Kidney epithelial cell (primary cell): ENCODE measurements around the gene ZNF169. TPM values are rescaled to one million over a fixed set of nuclear protein-coding genes. Genes with fewer than 3 reads are reported as not detected.
"Not testable (repeated sequence)": the region's sequence is repeated elsewhere in the genome, so short reads cannot be mapped to it uniquely, and the experiment has no call there.

ENCODE experiments used
- DNase-seq: peaks from one replicate; pipeline ENCODE4 v3.0.0-alpha.2; 2010; ENCODE audit warnings: low read depth
- H3K27me3 ChIP-seq: 2 replicates; pipeline ENCODE4 v1.6.0; 2011; ENCODE audit warnings: low read length; ENCODE audit not compliant: control insufficient read depth, insufficient read depth
- H3K36me3 ChIP-seq: 2 replicates; pipeline ENCODE4 v1.5.1; 2011; ENCODE audit warnings: low read length; ENCODE audit not compliant: control insufficient read depth, insufficient read depth
- H3K4me3 ChIP-seq: 2 replicates; pipeline ENCODE4 v1.5.1; 2011; ENCODE audit warnings: low read depth, mild to moderate bottlenecking, control low read depth, low read length
- CTCF ChIP-seq: IDR thresholded peaks from 2 replicates; pipeline ENCODE4 v1.5.1; 2011; ENCODE audit warnings: mild to moderate bottlenecking, moderate library complexity, low read length, control low read depth, inconsistent platforms; ENCODE audit not compliant: insufficient read depth, poor library complexity, severe bottlenecking
- total RNA-seq: library from RNA; depleted of rRNA; stranded (reverse); fragments of >200 nt; gene quantifications from 2 replicates; pipeline ENCODE4 v1.2.3, GENCODE V29; 2015

Gene ZNF169
- total RNA-seq, 1 donor from 2014 or later = 4.9 TPM

GRCh38 chr9:94298949-94299599 lies 40.0 kb downstream of the ZNF169 start:
- no peak for DNase-seq
- no peak for TF ChIP-seq CTCF
- no peaks in the 10 kb centered on the region for H3K27me3 ChIP-seq
- no peaks in the 10 kb centered on the region for H3K36me3 ChIP-seq
- no peak overlapping the region for H3K4me3 ChIP-seq

- DNase-seq = no peak
- no peaks in the 10 kb centered on the region for H3K36me3 ChIP-seq
- no peaks in the 10 kb centered on the region for H3K27me3 ChIP-seq
- no peak overlapping the region for H3K4me3 ChIP-seq
- TF ChIP-seq CTCF = no peak
Observed at GRCh38 chr9:94300470-94301301, 41.6 kb downstream of the ZNF169 start.

- no peak for TF ChIP-seq CTCF
- no peak for DNase-seq
- Histone ChIP-seq H3K36me3 (no peaks in the 10 kb centered on the region), H3K27me3 (no peaks in the 10 kb centered on the region), H3K4me3 (no peak overlapping the region)
Observed at GRCh38 chr9:94301583-94301982, 42.5 kb downstream of the ZNF169 start.

GRCh38 chr9:94302426-94302825 lies 43.3 kb downstream of the ZNF169 start:
- Histone ChIP-seq H3K36me3 (no peaks in the 10 kb centered on the region), H3K27me3 (no peaks in the 10 kb centered on the region), H3K4me3 (no peak overlapping the region)
- no peak for DNase-seq
- no peak for TF ChIP-seq CTCF

- no peaks in the 10 kb centered on the region for H3K27me3 ChIP-seq
- no peak for TF ChIP-seq CTCF
Observed at GRCh38 chr9:94303321-94303720, 44.2 kb downstream of the ZNF169 start.

GRCh38 chr9:94315034-94315984 lies 56.2 kb downstream of the ZNF169 start:
- not testable (repeated sequence) for H3K4me3 ChIP-seq, H3K27me3 ChIP-seq, H3K36me3 ChIP-seq, DNase-seq

More at GRCh38 chr9:94303321-94303720, 44.2 kb downstream of the ZNF169 start:
- H3K36me3 ChIP-seq = no peaks in the 10 kb centered on the region
- no peak for DNase-seq
- no peak overlapping the region for H3K4me3 ChIP-seq

- not testable (repeated sequence) for H3K27me3 ChIP-seq, H3K4me3 ChIP-seq, DNase-seq, H3K36me3 ChIP-seq
Observed at GRCh38 chr9:94316236-94316635, 57.1 kb downstream of the ZNF169 start.

GRCh38 chr9:94317949-94318657 lies 59.0 kb downstream of the ZNF169 start:
- not testable (repeated sequence) for H3K36me3 ChIP-seq, DNase-seq, H3K27me3 ChIP-seq, H3K4me3 ChIP-seq
